Measurements from ENCODE around the gene GDPD3. TPM values are rescaled to one million over a fixed set of nuclear protein-coding genes. Genes with fewer than 3 reads are reported as not detected.
"Not testable (repeated sequence)": the region's sequence is repeated elsewhere in the genome, so short reads cannot be mapped to it uniquely, and the experiment has no call there.

GDPD3 gene
- total RNA-seq, 1 donor from 2014 or later, result 10.7 TPM

DNA sequence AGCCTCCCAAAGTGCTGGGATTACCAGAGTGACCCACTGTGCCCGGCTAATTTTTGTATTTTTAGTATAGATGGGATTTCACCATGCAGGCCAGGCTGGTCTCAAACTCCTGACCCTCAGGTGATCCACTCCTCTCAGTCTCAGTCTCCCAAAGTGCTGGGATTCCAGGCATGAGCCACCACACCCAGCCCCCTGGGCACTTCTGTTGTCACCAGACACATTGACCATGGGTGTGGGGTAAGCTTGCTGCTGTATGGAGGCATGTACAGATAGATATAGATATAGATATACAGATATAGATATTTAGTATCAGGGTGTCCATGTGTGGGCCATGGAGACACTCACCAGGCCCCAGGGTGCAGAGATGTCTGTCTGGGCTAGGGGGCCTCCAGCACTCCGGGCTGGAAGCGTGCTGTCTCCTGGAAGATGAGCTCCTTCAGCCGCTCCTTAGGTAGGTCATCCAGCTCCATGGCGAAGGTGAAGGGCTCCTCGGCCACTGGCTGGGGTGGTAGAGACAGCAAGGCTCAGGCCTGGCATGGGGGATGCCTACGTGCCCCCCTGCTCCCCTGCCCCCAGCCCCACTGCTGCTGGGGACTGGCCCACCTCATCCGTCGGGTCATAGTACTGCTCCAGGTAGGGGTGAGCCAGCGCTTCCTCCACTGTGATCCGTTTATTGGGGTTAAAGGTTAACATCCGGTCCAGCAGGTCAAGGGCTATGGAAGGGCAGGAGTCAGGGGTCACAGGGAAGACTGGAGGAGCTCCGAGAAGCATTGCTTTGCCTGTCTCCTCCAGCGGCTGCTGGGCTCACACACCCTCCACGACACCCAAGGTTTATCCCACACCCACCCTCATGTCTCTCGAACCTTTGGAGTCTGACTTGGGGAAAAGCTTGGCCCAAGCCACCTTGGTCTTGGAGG is 3.2 kb upstream of the GDPD3 start:
- no peak for DNase-seq (ENCODE audit: low spot score in 2 of 2, unreplicated experiment in 2 of 2)
- Mint-ChIP-seq H3K4me3 (no peak overlapping the region), H3K27ac (no peak overlapping the region), H3K36me3 (peaks cover 23% of the 10 kb centered on the region), H3K9me3 (no peaks in the 10 kb centered on the region), H3K4me1 (peaks cover 8% of the 10 kb centered on the region), H3K27me3 (ENCODE audit: low read depth) (no peaks in the 10 kb centered on the region)
- TF ChIP-seq, protein P1, sequence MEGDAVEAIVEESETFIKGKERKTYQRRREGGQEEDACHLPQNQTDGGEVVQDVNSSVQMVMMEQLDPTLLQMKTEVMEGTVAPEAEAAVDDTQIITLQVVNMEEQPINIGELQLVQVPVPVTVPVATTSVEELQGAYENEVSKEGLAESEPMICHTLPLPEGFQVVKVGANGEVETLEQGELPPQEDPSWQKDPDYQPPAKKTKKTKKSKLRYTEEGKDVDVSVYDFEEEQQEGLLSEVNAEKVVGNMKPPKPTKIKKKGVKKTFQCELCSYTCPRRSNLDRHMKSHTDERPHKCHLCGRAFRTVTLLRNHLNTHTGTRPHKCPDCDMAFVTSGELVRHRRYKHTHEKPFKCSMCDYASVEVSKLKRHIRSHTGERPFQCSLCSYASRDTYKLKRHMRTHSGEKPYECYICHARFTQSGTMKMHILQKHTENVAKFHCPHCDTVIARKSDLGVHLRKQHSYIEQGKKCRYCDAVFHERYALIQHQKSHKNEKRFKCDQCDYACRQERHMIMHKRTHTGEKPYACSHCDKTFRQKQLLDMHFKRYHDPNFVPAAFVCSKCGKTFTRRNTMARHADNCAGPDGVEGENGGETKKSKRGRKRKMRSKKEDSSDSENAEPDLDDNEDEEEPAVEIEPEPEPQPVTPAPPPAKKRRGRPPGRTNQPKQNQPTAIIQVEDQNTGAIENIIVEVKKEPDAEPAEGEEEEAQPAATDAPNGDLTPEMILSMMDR (IDR thresholded peaks at IDR 0.05; ENCODE audit: unreplicated experiment), result no peak

DNA sequence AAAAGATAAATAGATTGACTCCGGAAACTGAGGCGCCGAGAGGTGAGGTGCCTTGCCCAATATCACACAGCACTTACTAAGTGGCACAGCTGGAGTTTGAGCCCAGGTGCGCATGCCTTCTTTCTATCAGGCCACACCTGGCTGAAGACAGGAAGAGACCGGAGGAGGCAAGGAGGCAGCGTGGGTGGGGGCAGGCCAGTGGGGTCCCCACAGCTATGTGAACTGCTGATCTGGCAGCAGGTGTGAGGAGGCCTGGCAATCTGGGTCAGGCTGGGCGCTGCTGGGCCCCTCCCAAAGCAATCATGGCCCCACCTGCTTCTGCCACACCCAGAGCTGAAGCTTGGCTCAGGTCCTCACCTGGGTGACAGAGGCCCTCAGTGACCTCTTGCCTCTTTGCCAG is 1.9 kb upstream of the GDPD3 start:
- no peak for DNase-seq (ENCODE audit: low spot score in 2 of 2, unreplicated experiment in 2 of 2)
- Mint-ChIP-seq H3K4me1 (peaks cover 8% of the 10 kb centered on the region), H3K9me3 (no peaks in the 10 kb centered on the region), H3K27me3 (ENCODE audit: low read depth) (no peaks in the 10 kb centered on the region), H3K27ac (no peak overlapping the region), H3K36me3 (peaks cover 32% of the 10 kb centered on the region), H3K4me3 (no peak overlapping the region)
- TF ChIP-seq, protein P1 (IDR thresholded peaks at IDR 0.05; ENCODE audit: unreplicated experiment), result no peak

DNA sequence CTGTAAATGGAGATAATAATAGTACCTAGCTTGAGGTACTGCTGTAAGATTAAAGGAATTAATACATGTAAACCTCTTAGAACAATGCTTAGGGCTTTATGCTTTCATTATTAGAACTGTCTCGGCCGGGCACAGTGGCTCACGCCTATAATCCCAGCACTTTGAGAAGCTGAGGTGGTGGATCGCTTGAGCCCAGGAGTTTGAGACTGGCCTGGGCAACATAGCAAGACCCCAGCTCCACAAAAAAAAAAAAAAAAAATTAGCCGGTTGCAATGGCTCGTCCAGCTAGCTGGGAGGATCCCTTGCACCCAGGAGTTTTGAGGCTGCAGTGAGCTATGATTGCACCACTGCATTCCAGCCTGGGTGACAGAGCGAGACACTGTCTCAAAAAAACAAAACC is 1.5 kb upstream of the GDPD3 start:
- H3K4me1 Mint-ChIP-seq; DNase-seq (ENCODE audit: low spot score in 2 of 2, unreplicated experiment in 2 of 2); H3K27ac Mint-ChIP-seq; H3K4me3 Mint-ChIP-seq; H3K27me3 Mint-ChIP-seq (ENCODE audit: low read depth); H3K9me3 Mint-ChIP-seq: not testable (repeated sequence)
- peaks cover 32% of the 10 kb centered on the region for H3K36me3 Mint-ChIP-seq

DNA sequence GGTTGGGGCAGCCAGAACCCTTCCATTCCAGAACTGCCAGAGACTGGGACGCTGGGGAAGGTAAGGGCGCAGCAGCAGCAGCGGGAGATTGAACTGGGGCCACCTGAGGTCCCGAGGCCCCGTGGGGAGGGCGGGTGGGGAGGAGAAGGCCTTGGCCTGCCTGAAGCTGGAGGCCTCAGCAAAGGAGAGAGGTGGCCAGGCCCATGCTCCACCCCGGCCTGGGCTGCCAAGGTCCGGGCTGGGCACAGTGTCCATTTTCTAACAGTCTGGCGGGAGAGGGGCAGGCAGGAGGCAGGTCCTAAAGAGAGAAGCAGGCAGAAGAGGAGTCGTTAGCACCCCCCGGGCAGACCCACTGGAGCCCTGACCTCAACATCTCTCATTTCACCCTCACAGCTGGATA is 1.1 kb upstream of the GDPD3 start:
- Mint-ChIP-seq H3K9me3 (no peaks in the 10 kb centered on the region), H3K36me3 (peaks cover 31% of the 10 kb centered on the region), H3K27ac (no peak overlapping the region), H3K4me3 (no peak overlapping the region), H3K4me1 (peaks cover 6% of the 10 kb centered on the region), H3K27me3 (ENCODE audit: low read depth) (no peaks in the 10 kb centered on the region)
- TF ChIP-seq, protein P1 (IDR thresholded peaks at IDR 0.05; ENCODE audit: unreplicated experiment), result no peak
- no peak for DNase-seq (ENCODE audit: low spot score in 2 of 2, unreplicated experiment in 2 of 2)

- Mint-ChIP-seq H3K36me3 (peaks cover 27% of the 10 kb centered on the region), H3K4me1 (peaks cover 2% of the 10 kb centered on the region), H3K9me3 (no peaks in the 10 kb centered on the region), H3K27ac (no peak overlapping the region), H3K27me3 (ENCODE audit: low read depth) (no peaks in the 10 kb centered on the region), H3K4me3 (no peak overlapping the region)
- TF ChIP-seq, protein P1 (IDR thresholded peaks at IDR 0.05; ENCODE audit: unreplicated experiment), result no peak
- no peak for DNase-seq (ENCODE audit: low spot score in 2 of 2, unreplicated experiment in 2 of 2)
Measured at GRCh38 chr16:30113711-30114333, 485 bp upstream of the GDPD3 start.
